Ascending aorta (tissue), 2 donors: Measurements from ENCODE around the gene MAFG. TPM values are rescaled to one million over a fixed set of nuclear protein-coding genes. Genes with fewer than 3 reads are reported as not detected.

Source experiments
- DNase-seq, 2 donors: peaks; one replicate each; pipeline ENCODE4 v3.0.0-alpha.2; 2019; ENCODE audit warnings: low spot score in 2 of 2
- H3K27ac ChIP-seq, 2 donors: fragments of 200-600 bp; sonication (generic); one replicate each; pipeline ENCODE4 v1.5.1; 2016 to 2017; ENCODE audit warnings: mild to moderate bottlenecking in 1 of 2
- H3K27me3 ChIP-seq: fragments of 200-600 bp; sonication (generic); one replicate; pipeline ENCODE4 v1.5.1; 2017
- H3K36me3 ChIP-seq, 2 donors: fragments of 200-600 bp; sonication (generic); one replicate each; pipeline ENCODE4 v1.5.1; 2016
- H3K4me1 ChIP-seq, 2 donors: fragments of 200-600 bp; sonication (generic); one replicate each; pipeline ENCODE4 v1.5.1; 2016 to 2017; ENCODE audit warnings: mild to moderate bottlenecking in 1 of 2
- H3K4me3 ChIP-seq, 2 donors: fragments of 200-600 bp; sonication (generic); one replicate each; pipeline ENCODE4 v1.5.1; 2016 to 2017; ENCODE audit warnings: mild to moderate bottlenecking in 1 of 2
- H3K9me3 ChIP-seq, 2 donors: fragments of 200-600 bp; sonication (generic); one replicate each; pipeline ENCODE4 v1.5.1; 2016
- CTCF ChIP-seq, 3 experiments: fragments of 200-600 bp in 2 of 3; fragments of 450-650 bp in 1 of 3; sonication (generic) in 2 of 3; IDR thresholded peaks; one replicate each; pipeline ENCODE4 v1.5.1; 2016 to 2019; ENCODE audit warnings: antibody characterized with exemption in 3 of 3, mild to moderate bottlenecking in 1 of 3, moderate library complexity in 1 of 3
- intact Hi-C: fragments of 100-400 bp; cut with DNase I; formaldehyde crosslinking; loops from one replicate; pipeline ENCODE4 v1.15.1; 2023
- total RNA-seq: library from RNA; depleted of rRNA; stranded (reverse); fragments of >200 nt; gene quantifications from one replicate; pipeline ENCODE4 v1.1.0, GENCODE V29; 2016

Gene MAFG
- total RNA-seq, 1 donor from 2014 or later = 28.7 TPM

- Histone ChIP-seq H3K27ac (no peak overlapping the region), H3K36me3 (peaks cover 4 to 31% of the 10 kb centered on the region in 2 donors), H3K4me3 (no peak overlapping the region), H3K27me3 (no peaks in the 10 kb centered on the region), H3K4me1 (peaks cover 12 to 13% of the 10 kb centered on the region in 2 donors), H3K9me3 (no peaks in the 10 kb centered on the region)
- intact Hi-C loops = no loop called here
- DNase-seq = no peak
- TF ChIP-seq CTCF (IDR thresholded peaks at IDR 0.05) = no peak
These were observed 21.5 kb downstream of the MAFG start for GRCh38 chr17:81905993-81906392.

GRCh38 chr17:81905424-81905875 lies 22.1 kb downstream of the MAFG start:
- no peak for DNase-seq
- H3K27me3 ChIP-seq = no peaks in the 10 kb centered on the region
- H3K4me3 ChIP-seq = no peak overlapping the region
- H3K9me3 ChIP-seq = no peaks in the 10 kb centered on the region
- TF ChIP-seq CTCF (IDR thresholded peaks at IDR 0.05) = no peak
- H3K36me3 ChIP-seq = peaks cover 4 to 34% of the 10 kb centered on the region in 2 donors
- H3K4me1 ChIP-seq = peaks cover 12 to 13% of the 10 kb centered on the region in 2 donors
- intact Hi-C loops = no loop called here
- no peak overlapping the region for H3K27ac ChIP-seq

GRCh38 chr17:81904600-81905423 lies 22.7 kb downstream of the MAFG start:
- H3K4me1 ChIP-seq = peaks cover 7 to 10% of the 10 kb centered on the region in 2 donors
- intact Hi-C loops = no loop called here
- TF ChIP-seq CTCF (IDR thresholded peaks at IDR 0.05) = no peak
- no peak for DNase-seq
- no peak overlapping the region for H3K27ac ChIP-seq
- no peak overlapping the region for H3K4me3 ChIP-seq
- H3K9me3 ChIP-seq = no peaks in the 10 kb centered on the region
- H3K27me3 ChIP-seq = no peaks in the 10 kb centered on the region
- peaks cover 6 to 40% of the 10 kb centered on the region in 2 donors for H3K36me3 ChIP-seq

- H3K36me3 ChIP-seq = peaks cover 14 to 44% of the 10 kb centered on the region in 2 donors
- no peaks in the 10 kb centered on the region for H3K9me3 ChIP-seq
- no peak for TF ChIP-seq CTCF (IDR thresholded peaks at IDR 0.05)
- intact Hi-C loops = no loop called here
- DNase-seq = no peak
- no peak overlapping the region for H3K27ac ChIP-seq
- no peaks in the 10 kb centered on the region for H3K27me3 ChIP-seq
- peaks cover 5 to 10% of the 10 kb centered on the region in 2 donors for H3K4me1 ChIP-seq
- no peak overlapping the region for H3K4me3 ChIP-seq
These were observed 23.5 kb downstream of the MAFG start for GRCh38 chr17:81903896-81904599.

GRCh38 chr17:81903415-81903831 lies 24.1 kb downstream of the MAFG start:
- no peak for DNase-seq
- Histone ChIP-seq H3K4me1 (peaks cover 5 to 10% of the 10 kb centered on the region in 2 donors), H3K27me3 (no peaks in the 10 kb centered on the region), H3K36me3 (peaks cover 18 to 44% of the 10 kb centered on the region in 2 donors), H3K9me3 (no peaks in the 10 kb centered on the region), H3K27ac (no peak overlapping the region), H3K4me3 (no peak overlapping the region)
- TF ChIP-seq CTCF (IDR thresholded peaks at IDR 0.05) = no peak
- intact Hi-C loops = no loop called here
